ENCODE data around the gene GNA12.
A peak's percentile ranks its signal among the peaks of the same experiment; 100 is the strongest.
"Not testable (repeated sequence)": the region's sequence is repeated elsewhere in the genome, so short reads cannot be mapped to it uniquely, and the experiment has no call there.

GNA12 gene

DNA sequence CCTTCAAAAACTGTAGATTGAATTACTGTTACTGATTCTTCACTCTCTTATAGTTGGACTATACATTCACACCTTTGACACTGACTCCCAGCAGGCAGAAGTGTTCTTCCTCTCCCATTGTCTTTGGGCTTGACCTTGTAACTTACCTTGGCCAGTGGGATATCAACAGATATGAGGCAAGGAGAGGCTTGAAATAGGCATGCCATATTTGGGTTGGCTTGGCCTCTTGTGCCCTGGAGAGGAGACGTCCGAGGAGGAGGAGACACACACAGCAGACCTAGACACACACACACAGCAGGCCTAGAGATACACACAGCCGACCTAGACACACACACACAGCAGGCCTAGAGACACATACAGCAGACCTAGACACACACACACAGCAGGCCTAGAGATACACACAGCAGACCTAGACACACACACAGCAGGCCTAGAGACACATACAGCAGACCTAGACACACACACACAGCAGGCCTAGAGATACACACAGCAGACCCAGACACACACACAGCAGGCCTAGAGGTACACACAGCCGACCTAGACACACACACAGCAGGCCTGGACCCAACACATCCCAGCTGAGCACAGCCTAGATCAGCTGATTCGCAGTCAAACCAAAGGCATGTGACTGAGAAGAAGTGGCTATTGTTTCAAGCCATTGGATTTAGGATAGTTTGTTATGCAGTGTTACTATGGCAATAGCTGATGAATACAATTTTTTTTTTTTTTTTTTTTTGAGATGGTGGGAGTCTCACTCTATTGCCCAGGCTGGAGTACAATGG lies 12.5 kb upstream of the GNA12 start:
- H3K36me3 Mint-ChIP-seq, result no peaks in the 10 kb centered on the region
- H3K4me1 Mint-ChIP-seq, result peaks cover 18% of the 10 kb centered on the region
- peak overlapping the region; percentile 57 for H3K27ac Mint-ChIP-seq
- no peak for ATAC-seq
- no peak overlapping the region for H3K4me3 Mint-ChIP-seq
- H3K9me3 Mint-ChIP-seq, result no peaks in the 10 kb centered on the region
- H3K27me3 Mint-ChIP-seq, result no peaks in the 10 kb centered on the region

DNA sequence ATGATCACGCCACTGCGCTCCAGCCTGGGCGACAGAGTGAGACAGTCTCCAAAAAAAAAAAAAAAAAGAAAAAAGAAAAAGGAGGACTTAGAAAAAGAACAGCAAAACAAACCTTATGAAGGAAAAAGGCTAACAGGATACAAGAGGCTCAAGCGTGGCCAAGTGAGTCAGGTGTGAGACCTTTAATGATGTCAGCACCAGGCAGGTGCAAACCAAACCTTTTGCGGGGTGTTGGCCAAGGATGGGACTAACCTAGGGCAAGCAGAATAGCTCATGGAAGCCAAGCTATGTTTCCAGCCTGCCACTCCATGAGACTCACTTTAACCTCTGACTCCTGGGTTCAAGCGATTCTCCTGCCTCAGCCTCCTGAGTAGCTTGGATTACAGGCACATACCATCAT lies 11.3 kb upstream of the GNA12 start:
- no peak for ATAC-seq
- Mint-ChIP-seq H3K4me3 (no peak overlapping the region), H3K36me3 (no peaks in the 10 kb centered on the region), H3K9me3 (no peaks in the 10 kb centered on the region), H3K27ac (no peak overlapping the region), H3K4me1 (peaks cover 14% of the 10 kb centered on the region), H3K27me3 (no peaks in the 10 kb centered on the region)

DNA sequence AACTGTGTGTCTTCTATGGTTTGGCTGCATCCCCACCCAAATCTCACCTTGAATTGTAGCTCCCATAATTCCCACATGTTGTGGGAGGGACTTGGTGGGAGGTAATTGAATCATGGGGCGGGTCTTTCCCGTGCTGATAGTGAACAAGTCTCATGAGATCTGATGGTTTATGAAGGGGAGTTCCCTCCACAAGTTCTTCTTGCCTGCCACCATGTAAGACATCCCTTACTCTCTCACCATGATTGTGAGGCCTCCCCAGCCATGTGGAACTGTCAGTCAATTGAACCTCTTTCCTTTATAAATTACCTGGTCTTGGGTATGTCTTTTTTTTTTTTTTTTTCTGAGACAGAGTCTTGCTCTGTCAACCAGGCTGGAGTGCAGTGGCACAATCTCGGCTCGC lies 9.4 kb upstream of the GNA12 start:
- not testable (repeated sequence) for H3K4me3 Mint-ChIP-seq, H3K27me3 Mint-ChIP-seq, H3K36me3 Mint-ChIP-seq, H3K9me3 Mint-ChIP-seq, H3K4me1 Mint-ChIP-seq
- peak; percentile 74 for ATAC-seq
- peak overlapping the region; percentile 22 for H3K27ac Mint-ChIP-seq

- peak overlapping the region; percentile 22 for H3K27ac Mint-ChIP-seq
- no peaks in the 10 kb centered on the region for H3K36me3 Mint-ChIP-seq
- no peaks in the 10 kb centered on the region for H3K27me3 Mint-ChIP-seq
- no peak overlapping the region for H3K4me3 Mint-ChIP-seq
- ATAC-seq, result peak; percentile 70
- no peaks in the 10 kb centered on the region for H3K9me3 Mint-ChIP-seq
- peaks cover 1% of the 10 kb centered on the region for H3K4me1 Mint-ChIP-seq
Observed at GRCh38 chr7:2853147-2853546, 9.0 kb upstream of the GNA12 start.

DNA sequence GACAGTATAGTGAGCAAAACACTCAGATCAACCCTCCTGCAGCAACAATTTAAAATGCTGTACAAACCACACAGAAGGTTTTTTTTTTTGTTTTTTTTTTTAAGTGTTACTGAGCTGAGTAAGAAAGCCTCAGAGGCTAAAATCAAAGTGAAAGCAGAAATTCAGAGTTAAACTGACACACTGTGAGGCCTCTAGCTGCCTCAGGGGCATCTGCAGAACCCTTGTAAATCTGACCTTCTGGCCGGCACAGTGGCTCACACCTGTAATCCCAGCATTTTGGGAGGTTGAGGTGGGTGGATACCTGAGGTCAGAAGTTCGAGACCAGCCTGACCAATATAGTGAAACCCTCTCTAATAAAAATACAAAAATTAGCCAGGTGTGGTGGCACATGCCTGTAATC lies 7.4 kb upstream of the GNA12 start:
- Mint-ChIP-seq H3K9me3 (no peaks in the 10 kb centered on the region), H3K36me3 (no peaks in the 10 kb centered on the region), H3K4me3 (no peak overlapping the region), H3K27me3 (no peaks in the 10 kb centered on the region), H3K4me1 (no peaks in the 10 kb centered on the region), H3K27ac (no peak overlapping the region)
- peak; percentile 75 for ATAC-seq

- H3K4me3 Mint-ChIP-seq, result no peak overlapping the region
- ATAC-seq, result no peak
Observed at GRCh38 chr7:2849941-2850766, 6.0 kb upstream of the GNA12 start.

DNA sequence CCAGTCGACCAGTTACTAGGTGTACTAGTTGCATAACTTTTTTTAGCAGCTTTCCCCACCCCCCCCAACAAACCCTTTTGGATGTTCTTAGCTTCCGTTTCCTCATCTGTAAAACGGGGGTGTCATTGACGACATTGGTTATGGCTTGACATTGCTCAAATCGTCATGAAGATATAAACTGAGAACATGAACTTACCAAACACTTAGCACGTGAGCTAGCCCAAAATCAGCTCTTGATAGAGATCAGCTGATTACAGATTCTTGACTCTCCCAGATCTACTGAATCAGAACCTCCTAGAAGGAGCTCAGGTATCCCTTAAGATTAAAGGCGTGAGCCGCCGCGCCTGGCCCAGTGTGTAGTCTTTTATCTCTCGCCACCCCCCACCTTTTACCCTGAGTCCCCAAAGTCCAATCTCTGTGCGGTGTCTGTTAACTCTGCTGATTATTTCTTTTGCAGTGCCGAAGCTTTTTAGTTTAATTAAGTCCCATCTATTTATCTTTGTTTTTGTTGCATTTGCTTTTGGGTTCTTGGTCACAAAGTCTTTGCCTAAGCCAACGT lies 1.0 kb upstream of the GNA12 start:
- H3K9me3 Mint-ChIP-seq, result no peaks in the 10 kb centered on the region
- H3K4me1 Mint-ChIP-seq, result peaks cover 44% of the 10 kb centered on the region
- peak overlapping the region; percentile 75 for H3K4me3 Mint-ChIP-seq
- H3K27ac Mint-ChIP-seq, result peak overlapping the region; percentile 39
- H3K27me3 Mint-ChIP-seq, result no peaks in the 10 kb centered on the region
- ATAC-seq, result no peak
- peaks cover 26% of the 10 kb centered on the region for H3K36me3 Mint-ChIP-seq

More at GRCh38 chr7:2849941-2850766, 6.0 kb upstream of the GNA12 start:
- Mint-ChIP-seq H3K9me3 (no peaks in the 10 kb centered on the region), H3K27me3 (no peaks in the 10 kb centered on the region), H3K36me3 (no peaks in the 10 kb centered on the region), H3K4me1 (peaks cover 3% of the 10 kb centered on the region), H3K27ac (no peak overlapping the region)

- Mint-ChIP-seq H3K9me3 (no peaks in the 10 kb centered on the region), H3K27me3 (no peaks in the 10 kb centered on the region), H3K36me3 (peaks cover 36% of the 10 kb centered on the region), H3K27ac (peak overlapping the region; percentile 86), H3K4me3 (peak overlapping the region; percentile 91), H3K4me1 (peaks cover 58% of the 10 kb centered on the region)
- ATAC-seq, result peak; percentile 34
Observed at GRCh38 chr7:2843711-2844152, 376 bp downstream of the GNA12 start.

DNA sequence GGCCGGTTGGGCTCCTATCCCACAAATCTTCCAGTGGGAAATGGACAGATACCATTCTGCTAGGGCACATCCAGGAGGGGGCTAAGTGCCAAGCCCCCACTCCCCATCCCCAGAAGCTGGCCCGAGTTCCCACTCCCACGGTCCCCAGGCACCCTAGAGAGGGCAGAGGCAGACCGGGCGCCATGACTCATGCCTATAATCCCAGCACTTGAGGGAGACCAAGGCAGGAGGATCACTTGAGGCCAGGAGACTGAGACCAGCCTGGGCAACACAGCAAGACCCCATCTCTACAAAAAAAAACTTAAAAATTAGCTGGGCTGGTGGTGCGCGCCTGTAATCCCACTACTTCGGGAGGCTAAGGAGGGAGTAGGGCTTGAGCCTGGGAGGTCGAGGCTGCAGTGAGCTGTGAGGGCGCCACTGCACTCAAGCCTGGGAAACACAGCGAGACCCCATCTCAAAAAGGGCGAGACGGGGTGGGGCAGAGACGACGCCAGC lies 870 bp downstream of the GNA12 start:
- Mint-ChIP-seq H3K4me3 (peak overlapping the region; percentile 91), H3K27me3 (no peaks in the 10 kb centered on the region), H3K4me1 (peaks cover 62% of the 10 kb centered on the region), H3K36me3 (peaks cover 39% of the 10 kb centered on the region), H3K27ac (peak overlapping the region; percentile 86), H3K9me3 (no peaks in the 10 kb centered on the region)
- ATAC-seq, result no peak

GRCh38 chr7:2841907-2842306 lies 2.2 kb downstream of the GNA12 start:
- H3K27me3 Mint-ChIP-seq, result no peaks in the 10 kb centered on the region
- ATAC-seq, result no peak
- H3K27ac Mint-ChIP-seq, result peak overlapping the region; percentile 86
- H3K9me3 Mint-ChIP-seq, result no peaks in the 10 kb centered on the region
- H3K36me3 Mint-ChIP-seq, result peaks cover 49% of the 10 kb centered on the region
- H3K4me1 Mint-ChIP-seq, result peaks cover 75% of the 10 kb centered on the region
- peak overlapping the region; percentile 91 for H3K4me3 Mint-ChIP-seq

- Mint-ChIP-seq H3K9me3 (no peaks in the 10 kb centered on the region), H3K4me1 (peaks cover 89% of the 10 kb centered on the region), H3K36me3 (peaks cover 64% of the 10 kb centered on the region), H3K27me3 (no peaks in the 10 kb centered on the region), H3K4me3 (no peak overlapping the region), H3K27ac (peak overlapping the region; percentile 86)
- ATAC-seq, result no peak
Observed at GRCh38 chr7:2840458-2840857, 3.6 kb downstream of the GNA12 start.

DNA sequence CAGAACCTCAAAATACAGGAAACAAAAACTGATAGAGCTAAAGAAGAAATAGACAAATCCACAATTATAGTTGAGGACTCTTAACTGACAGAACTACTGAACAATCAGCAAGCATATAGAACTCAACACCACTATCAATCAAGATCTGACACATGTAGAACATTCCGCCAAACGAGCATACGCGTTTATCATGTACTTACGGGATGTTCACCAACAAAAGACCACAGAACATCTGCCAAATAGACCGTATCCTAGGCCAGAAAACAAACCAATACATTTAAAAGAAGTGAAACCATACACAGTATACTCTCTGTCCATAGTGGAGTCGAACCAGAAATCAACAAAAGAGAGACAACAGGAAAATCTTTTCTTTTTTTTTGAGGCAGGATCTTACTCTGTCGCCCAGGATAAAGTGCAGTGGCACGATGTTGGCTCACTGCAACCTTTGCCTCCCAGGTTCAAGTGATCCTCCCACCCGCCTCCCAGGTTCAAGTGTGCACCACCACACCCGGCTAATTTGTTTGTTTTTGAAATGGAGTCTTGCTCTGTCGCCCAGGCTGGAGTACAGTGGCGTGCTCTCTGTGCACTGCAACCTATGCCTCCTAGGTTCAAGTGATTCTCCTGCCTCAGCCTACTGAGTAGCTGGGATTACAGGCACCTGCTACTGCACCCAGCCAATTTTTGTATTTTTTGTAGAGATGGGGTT lies 5.1 kb downstream of the GNA12 start:
- Mint-ChIP-seq H3K4me3 (peak overlapping the region; percentile 45), H3K27me3 (no peaks in the 10 kb centered on the region), H3K36me3 (peaks cover 71% of the 10 kb centered on the region), H3K9me3 (no peaks in the 10 kb centered on the region), H3K4me1 (peaks cover 86% of the 10 kb centered on the region), H3K27ac (peak overlapping the region; percentile 86)
- ATAC-seq, result peak; percentile 91

DNA sequence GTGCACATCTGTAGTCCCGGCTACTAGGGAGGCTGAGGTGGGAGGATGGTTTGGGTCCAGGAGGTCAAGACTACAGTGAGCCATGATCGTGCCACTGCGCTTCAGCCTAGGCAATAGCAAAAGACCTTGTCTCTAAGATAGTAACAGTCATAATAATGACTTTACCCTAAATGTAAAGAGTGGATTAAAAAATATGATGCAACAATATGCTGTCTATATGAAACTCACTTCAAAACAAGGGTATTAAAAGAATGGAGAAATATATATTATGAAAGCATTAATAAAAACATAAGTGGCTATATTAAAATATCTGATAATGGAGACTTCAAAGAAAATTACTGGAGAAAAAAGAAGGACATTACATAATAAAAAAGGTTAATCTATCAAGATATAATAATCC lies 5.7 kb downstream of the GNA12 start:
- Mint-ChIP-seq H3K27me3 (no peaks in the 10 kb centered on the region), H3K27ac (peak overlapping the region; percentile 86), H3K4me1 (peaks cover 86% of the 10 kb centered on the region), H3K4me3 (peak overlapping the region; percentile 45), H3K9me3 (no peaks in the 10 kb centered on the region), H3K36me3 (peaks cover 71% of the 10 kb centered on the region)
- no peak for ATAC-seq

DNA sequence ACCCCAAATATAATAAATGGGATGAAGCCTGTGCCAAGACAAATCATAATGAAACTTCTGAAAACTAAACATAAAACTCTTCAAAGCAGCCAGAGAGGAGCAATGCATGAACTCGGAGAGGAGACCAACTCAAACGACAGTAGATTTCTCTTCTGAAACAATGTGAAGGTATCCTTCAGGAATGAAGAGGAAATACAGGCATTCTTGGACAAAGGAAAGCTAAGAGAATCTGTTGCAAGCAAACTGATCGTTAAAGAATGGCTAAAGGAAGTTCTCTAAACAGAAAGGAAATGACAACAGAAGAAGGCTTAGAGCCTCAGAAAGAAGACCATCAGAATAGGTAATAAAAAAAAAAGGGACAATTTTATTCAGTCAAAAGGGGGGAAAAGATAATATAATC lies 6.6 kb downstream of the GNA12 start:
- H3K9me3 Mint-ChIP-seq, result no peaks in the 10 kb centered on the region
- no peak for ATAC-seq
- H3K27me3 Mint-ChIP-seq, result no peaks in the 10 kb centered on the region
- peaks cover 76% of the 10 kb centered on the region for H3K4me1 Mint-ChIP-seq
- H3K36me3 Mint-ChIP-seq, result peaks cover 69% of the 10 kb centered on the region
- H3K4me3 Mint-ChIP-seq, result peak overlapping the region; percentile 66
- peak overlapping the region; percentile 86 for H3K27ac Mint-ChIP-seq

All from stimulated activated memory B cell treated with anti-CD40 and anti-IgM and Interleukin-4, amounts not matched to agents 10 μg/mL and 1 μg/mL and 100 μg/mL, for 72 hours (primary cell).